Nucleus accumbens (tissue), 56 donors: ENCODE data around the gene PPP2R3B.
"Not testable (repeated sequence)": the region's sequence is repeated elsewhere in the genome, so short reads cannot be mapped to it uniquely, and the experiment has no call there.

Experiments
- DNase-seq, 56 donors: peaks; one replicate each; lab custom pipeline; 2025; lab: John Stamatoyannopoulos, UW

Gene PPP2R3B

DNA sequence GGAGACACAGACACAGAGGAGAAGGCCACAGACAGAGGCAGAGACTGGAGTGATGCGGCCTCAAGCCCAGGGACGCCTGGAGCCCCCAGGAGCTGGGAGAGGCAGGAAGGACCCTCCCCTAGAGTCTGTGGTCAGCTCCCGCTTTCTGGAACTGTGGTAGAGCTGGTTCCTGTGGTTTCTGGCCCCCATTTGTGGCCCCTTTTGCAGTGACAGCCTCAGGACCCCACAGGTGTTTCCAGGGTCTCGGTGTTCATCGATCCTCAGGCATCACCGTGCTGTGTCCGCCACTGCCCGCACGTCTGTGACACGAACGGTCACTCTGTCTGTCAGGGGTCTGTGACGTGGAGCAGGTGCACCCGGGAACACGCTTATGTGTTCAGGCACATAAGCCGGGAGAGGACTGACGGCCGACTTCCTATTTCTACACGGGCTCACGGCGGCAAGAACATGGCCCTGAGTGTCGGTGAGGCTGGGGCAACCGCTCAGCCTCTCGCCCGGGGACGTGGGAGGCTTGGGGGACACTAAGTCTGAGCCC, 76.0 kb downstream of the PPP2R3B start:
- DNase-seq: no peak

DNA sequence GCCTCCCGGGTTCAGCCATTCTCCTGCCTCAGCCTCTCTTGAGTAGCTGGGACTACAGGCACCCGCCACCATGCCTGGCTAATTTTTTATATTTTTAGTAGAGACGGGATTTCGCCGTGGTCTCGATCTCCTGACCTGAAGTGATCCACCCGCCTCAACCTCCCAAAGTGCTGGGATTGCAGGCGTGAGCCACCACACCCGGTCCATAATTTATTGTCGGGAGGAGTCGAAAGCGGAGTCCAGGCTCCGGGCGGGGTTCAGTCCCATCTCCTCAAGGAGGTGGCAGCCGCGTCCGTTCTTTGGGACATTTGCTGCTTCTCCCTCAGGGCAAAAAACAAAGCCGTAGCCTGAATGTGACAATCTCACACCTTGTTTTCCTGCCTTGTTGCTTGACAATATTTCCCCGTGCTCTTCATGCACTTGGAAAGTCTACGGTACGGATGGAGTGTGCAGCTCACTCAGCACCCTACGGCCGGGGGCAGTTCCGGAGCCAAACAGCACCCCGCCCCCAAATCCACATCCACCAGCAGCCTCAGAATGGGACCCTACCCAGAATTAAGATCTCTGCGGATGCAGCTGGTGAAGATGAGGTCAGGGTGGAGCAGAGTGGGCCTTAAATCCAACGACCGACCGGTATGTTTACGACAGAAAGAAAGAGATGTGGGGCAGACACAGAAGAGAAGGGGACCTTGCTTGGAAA, 77.7 kb downstream of the PPP2R3B start:
- DNase-seq: no peak

DNA sequence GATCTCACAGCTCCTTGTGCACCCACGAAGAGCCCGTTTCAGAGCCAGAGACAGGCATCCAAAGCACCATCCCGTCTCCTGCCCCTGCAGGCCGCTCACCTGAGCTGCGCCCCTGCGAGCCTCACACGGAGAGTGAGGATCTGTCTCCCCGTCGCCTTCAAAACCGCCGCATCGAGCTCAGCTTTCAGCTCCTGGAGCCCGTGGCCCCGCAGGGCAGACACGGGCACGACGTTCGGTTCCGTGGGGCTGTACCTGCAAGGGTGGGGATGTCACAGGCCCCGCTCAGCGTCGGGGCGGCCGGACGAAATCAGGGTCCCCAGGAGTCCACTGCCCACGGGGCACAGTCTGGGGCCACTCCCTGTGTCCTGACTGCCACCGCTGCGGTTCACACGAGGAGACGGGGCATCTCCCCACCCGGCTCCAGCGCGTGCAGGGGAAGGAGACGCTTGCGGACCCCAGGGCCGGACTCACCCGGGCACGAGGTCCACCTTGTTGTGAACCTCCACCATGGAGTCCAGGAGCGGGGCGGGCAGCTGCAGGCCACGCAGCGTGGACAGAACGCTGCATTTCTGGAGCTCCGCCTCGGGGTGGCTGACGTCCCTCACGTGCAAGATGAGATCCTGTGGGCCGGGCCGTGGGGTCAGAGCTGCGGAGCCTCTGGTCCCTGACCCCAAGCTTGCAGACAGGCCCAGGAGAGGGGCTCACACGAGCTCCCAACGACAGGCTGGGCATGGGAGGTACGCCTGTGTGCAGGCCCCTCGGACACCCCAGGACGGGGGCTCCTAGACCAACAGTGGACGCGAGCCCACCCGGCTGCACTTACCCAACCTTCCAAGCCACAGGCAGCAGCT, 79.2 kb downstream of the PPP2R3B start:
- DNase-seq: no peak

DNA sequence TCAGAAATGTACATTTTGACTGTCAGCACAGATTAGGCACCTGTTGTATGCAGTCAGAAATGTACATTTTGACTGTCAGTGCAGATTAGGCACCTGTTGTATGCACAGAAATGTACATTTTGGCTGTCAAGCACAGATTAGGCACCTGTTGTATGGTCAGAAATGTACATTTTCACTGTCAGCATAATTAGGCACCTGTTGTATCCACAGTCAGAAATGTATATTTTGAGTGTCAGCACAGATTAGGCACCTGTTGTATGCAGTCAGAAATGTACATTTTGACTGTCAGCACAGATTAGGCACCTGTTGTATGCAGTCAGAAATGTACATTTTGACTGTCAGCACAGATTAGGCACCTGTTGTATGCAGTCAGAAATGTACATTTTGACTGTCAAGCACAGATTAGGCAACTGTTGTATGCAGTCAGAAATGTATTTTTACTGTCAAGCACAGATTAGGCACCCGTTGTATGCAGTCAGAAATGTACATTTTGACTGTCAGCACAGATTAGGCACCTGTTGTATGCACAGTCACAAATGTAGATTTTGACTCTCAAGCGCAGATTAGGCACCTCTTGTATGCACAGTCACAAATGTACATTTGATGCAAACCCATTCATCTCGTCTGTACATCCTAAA, 80.0 kb downstream of the PPP2R3B start:
- DNase-seq: not testable (repeated sequence)

DNA sequence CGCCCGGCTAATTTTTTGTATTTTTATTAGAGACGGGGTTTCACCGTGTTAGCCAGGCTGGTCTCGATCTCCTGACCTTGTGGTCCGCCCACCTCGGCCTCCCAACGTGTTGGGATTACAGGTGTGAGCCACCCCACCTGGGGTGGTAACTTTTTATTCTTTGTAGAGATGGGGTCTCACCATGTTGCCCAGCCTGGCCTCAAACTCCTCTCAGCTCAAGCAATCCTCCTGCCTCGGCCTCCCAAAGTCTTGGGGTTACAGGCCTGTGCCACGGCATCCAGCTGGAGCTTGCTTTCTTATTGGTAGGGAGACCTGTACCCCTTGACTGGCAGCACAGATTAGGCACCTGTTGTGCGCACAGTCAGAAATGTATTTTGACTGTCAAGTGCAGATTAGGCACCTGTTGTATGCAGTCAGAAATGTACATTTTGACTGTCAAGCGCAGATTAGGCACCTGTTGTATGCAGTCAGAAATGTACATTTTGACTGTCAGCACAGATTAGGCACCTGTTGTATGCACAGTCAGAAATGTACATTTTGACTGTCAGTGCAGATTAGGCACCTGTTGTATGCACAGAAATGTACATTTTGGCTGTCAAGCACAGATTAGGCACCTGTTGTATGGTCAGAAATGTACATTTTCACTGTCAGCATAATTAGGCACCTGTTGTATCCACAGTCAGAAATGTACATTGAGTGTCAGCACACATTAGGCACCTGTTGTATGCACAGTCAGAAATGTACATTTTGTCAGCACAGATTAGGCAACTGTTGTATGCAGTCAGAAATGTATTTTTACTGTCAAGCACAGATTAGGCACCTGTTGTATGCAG, 80.7 kb downstream of the PPP2R3B start:
- DNase-seq: not testable (repeated sequence)

DNA sequence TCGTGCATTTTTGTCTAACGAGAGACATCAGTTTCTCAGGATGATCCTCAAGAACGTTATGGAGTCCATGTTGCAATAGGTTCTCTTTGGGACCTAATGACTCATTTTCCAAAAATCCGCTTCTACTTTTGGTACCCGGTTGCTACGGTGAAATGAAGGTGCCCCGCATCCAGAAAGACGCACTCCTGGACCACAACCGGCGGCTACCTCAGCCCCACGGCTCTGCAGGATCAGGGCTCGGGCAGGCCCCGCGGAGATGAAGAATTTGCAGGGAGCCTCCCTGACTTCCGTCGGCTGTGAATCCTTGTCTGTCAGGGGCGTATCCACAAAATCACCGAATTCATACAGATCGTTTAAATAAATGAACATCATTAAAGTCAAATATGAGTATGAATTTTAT, 83.7 kb downstream of the PPP2R3B start:
- DNase-seq: no peak

DNA sequence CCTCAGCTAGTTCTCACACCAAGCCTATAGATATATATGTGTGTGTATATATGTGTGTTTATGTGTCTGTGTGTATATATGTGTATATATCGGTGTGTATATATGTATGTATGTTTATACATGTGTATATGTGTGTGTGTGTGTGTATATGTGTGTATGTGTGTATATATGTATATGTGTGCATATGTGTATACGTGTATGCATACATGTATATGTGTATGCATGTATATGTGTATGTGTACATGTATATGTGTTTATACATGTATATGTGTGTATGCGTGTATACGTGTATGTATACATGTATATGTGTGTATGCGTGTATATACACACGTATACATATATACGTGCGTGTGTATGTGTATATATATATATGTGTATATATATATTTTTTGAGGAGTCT, 86.4 kb downstream of the PPP2R3B start:
- DNase-seq: no peak

DNA sequence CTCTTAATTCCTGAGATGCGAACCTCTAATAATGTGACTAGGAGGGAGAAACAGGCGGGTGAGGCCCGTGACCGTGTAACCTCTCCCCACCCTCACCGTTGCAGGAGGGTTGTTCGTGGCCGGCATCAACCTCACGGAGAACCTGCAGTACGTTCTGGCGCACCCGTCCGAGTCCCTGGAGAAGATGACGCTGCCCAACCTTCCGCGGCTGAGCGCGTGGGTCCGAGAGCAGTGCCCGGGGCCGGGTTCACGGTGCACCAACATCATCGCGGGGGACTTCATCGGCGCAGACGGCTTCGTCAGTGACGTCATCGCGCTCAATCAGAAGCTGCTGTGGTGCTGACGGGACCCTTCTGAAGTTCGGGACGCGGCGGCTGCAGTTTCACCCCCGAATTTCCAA, 87.7 kb downstream of the PPP2R3B start:
- no peak for DNase-seq

DNA sequence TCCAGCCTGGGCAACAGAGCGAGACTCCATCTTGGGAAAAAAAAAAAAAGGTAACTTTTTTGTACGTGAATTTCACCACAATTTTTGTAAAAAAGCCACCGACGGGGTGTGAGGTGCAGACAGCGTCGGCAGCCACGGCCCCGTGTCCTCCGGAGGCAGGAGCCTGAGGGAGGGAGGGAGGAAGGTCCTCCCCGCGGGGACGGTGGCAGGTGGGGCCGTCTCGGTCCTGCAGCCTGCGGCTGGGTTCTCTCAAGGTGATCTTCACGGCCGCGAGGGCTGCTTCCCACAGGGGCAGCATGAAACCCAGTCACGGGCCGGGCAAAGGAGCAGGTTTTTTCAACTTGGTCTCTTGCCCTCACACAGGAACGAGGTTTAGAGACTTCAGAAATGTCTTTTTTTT, 91.6 kb downstream of the PPP2R3B start:
- DNase-seq: no peak

DNA sequence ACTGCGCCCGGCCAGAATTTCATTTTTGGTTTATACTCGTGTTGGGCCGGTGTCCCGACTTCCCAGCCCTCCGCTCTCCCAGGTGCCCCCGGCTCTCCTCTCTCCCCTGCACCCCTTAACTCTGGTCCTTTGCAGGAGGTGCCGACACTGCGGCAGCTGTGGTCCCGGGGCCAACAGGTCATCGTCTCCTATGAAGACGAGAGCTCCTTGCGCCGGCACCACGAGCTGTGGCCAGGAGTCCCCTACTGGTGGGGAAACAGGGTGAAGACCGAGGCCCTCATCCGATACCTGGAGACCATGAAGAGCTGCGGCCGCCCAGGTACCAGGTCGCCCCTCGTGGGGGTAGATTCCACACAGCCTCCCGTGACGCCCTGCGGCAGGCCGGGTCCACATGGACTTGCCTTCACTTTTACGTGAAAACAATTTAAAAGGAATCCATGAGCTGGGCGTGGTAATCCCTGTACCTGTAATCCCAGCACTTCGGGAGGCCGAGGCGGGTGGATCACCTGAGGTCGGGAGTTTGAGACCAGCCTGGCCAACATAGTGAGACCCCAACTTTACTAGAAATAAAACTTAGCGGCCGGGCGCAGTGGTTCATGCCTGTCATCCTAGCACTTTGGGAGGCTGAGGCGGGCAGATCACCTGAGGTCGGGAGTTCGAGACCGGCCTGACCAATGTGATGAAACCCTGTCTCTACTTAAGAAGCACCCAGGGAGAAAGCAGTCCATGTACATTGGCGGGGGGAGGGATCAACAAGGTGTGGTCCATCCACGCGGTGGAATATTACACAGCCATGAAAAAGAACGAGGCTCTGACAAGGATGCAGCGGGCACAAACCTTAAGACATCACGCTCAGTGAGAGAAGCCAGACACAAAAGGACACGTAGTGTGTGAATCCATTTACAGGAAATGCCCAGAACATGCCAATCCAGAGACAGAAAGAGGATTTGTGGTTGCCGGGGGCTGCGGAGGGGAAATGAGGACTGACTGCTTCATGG, 93.5 kb downstream of the PPP2R3B start:
- DNase-seq: no peak

DNA sequence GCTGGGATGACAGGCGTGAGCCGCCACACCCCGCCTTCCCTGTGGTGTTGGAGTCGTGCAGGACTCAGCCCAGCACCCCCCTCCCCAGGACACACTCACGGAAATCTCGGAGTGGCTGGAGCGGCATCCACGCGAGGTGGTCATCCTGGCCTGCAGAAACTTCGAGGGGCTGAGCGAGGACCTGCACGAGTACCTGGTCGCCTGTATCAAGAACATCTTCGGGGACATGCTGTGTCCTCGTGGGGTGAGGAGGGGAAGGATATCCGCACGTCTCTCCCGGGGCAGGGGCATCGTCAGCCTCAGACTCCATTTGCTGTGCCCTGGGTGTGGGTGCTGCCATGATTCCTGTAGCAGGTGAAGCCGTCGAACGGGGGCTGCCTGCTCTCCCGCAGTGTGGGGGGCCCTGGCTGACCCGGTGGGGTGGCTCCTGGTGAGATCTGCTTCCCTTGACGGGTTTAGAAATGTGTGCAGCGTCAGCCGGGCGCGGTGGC, 95.3 kb downstream of the PPP2R3B start:
- DNase-seq: no peak

DNA sequence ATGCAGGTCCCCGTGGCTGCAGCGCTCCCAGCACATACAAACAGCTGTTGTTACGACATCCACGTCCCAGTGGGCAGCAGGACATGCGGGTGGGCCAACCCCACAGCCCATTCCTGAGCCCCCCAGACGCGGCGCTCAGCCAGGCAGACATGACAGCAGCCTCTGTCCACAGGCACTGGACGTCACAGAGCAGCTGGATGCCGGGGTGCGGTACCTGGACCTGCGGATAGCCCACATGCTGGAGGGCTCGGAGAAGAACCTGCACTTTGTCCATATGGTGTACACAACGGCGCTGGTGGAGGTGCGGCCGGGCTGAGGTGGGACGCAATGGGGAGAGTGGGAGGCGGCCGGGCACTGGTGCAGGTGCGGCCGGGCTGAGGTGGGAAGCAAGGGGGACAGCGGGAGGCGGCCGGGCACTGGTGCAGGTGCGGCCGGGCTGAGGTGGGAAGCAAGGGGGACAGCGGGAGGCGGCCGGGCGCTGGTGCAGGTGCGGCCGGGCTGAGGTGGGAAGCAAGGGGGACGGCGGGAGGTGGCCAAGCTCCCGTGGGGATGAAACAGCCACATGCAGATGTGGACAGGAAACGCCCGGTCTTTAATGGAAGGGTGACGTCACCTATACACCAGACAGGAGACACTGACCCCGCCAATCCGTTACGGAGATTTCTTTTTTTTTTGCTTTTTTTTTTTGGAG, 96.1 kb downstream of the PPP2R3B start:
- no peak for DNase-seq

DNA sequence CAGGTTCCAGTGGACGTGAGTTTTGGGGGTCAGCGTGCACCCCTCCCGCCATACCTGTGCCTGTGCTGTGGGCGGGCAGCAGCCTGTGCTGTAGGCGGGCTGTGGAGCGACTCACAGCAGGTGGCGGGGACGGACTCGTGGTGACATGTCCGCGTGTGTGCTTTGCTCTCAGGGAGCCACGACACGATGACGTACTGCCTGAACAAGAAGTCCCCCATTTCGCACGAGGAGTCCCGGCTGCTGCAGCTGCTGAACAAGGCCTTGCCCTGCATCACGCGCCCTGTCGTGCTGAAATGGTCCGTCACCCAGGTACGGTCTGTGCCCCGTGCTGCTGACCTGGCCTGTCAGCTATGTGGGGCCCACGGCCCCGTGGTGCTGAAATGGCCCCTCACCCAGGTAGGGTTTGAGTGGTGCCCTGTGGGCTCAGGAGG, 98.1 kb downstream of the PPP2R3B start:
- no peak for DNase-seq

DNA sequence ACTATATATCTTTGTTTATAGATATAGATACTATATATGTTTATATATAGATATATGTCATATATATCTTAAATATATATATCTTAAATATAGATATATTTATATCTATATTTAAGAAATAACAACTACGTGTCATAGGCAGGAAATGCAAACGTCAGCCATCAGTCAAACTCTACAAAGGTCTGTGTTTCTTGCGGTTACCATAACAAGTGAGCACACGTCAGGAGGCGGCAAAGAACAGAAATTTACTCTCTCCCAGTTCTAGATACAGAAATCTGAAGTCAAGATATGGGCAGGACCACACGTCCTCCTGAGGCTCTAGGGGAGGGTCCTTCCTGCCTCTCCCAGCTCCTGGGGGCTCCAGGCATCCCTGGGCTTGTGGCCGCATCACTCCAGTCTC, 99.0 kb downstream of the PPP2R3B start:
- no peak for DNase-seq

DNA sequence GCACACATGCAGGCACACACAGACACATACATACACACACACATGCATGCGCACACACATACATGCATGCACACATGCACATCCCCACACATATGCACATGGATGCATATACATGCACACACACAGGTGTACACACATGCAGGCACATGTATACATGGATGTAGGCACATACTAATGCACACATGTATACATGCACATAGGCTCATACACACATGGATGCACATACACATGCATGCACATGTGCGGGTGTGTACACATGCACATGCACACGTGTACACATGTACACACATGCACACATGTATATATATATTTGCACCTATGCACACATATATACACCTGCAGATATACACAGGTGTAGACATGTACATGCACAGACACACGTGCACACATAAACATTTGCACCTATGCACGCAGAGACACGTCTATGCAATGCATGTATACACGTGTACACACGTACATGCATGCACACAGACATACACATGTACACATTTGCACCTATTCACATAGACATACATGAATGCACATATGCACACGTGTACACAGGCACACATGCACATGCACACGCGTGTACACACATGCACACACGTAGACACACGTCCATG, 101.5 kb downstream of the PPP2R3B start:
- DNase-seq: no peak
